ENCODE data around the gene ATG16L1.

The ATG16L1 gene

DNA sequence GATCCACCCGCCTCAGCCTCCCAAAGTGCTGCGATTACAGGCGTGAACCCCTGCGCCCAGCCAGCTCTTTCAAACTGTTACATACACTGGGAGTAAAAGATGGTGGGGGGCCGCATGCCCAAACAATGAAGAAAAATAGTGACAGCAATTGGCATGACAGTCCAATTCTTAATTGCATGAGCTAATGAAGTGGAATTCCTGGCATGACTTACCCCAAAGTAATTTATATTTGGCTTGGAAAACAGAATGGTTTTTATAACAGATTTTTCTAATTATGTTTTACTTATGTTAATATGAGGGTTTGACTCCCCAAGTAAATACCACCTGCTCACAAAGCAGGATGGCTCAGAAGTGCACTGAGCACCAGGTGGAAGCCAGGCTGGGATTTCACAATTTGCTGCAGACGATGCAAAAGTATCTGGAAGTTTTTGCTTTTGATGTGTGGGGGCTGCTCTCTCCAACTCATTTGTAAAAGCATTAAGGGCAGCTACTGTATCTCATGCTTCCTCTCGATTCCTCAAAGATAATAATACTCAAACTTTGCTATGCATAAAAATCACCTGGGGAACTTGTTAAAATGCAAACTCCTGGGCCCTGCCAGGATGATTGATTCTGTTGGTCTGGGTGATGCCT lies 24.0 kb upstream of the ATG16L1 start:
- no peak for DNase-seq (ENCODE audit: low read depth)

DNA sequence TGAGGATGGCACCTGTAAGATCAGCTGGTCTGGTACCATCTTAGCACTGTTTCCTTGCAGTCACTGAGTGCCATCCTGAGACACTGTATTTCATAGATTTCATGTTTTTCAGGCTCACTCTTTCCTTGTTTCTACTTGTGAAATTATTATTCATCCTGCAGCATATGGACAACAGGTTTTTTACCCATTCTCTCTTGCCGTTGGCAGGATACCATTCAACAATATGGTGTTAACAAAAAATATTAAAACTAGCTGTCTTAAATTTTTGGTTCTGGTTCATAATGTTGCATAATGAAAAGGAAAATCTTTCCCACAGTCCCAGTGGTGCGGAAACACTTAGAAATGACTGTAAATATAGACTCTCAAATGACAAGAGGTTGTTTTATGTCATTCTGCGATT lies 23.1 kb upstream of the ATG16L1 start:
- DNase-seq (ENCODE audit: low read depth), result no peak

DNA sequence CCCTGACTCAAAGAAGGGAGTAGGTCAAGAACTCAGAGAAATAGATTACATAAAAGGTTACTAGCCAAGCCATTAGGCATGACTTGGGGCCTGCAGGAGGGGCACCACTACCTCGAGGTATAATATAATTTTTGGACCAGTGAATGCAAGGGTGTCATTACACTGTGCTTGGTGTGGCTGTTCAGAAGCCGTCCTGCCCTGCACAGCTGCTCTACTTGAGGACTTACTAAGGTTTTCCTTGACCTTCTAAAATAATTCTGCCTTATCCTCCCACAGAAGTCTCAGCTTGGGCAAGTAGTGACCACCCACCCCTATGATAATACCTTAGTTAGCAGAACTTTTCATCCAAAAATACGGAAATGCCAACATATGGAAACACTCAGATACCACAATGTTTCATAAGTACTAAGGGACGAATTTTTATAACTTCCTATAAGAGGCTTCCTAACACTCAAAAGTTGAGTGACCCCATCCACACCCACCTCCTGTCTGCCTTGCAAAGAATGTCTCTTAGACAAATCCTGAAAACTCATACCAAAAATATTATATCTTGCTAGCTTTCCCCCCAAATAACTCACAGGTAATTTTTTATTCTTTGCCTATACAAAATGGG lies 17.7 kb upstream of the ATG16L1 start:
- DNase-seq (ENCODE audit: low read depth), result no peak

DNA sequence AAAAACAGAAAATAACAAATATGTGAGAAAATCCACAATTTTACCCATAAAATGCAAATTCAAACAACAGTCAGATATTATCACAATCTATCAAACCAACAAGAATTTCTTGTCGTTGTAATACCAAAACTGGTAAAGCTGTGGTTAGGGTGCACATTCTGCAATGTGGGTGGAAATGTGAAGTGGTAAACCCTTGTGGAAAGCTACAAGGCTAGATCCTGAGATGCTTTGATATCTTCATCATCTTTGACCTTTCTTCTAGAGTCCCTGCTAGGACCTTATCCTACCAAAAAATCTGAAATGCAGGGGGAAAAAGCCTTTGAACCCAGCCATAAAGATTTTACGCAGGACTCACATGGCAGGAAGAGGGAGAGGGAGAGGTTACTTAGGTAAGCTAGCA lies 17.2 kb upstream of the ATG16L1 start:
- no peak for DNase-seq (ENCODE audit: low read depth)

DNA sequence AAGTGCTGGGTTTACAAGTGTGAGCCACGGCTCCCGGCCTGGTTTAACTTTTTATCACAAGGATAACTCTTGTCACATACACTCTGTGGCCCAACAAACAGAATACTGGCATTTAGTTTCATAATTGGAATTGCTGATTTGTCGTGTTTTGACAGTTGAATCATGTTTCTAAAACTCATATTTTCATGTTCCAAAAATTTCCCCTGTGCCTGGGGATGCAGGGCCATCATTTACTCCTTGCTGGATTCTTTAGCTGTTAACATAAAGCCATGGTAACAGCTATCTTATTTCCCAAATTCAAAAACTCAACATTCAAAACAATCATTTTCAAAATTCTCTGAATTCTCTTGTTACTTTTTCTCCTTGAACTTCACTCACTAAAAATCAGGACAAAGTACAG lies 16.5 kb upstream of the ATG16L1 start:
- DNase-seq (ENCODE audit: low read depth), result no peak

DNA sequence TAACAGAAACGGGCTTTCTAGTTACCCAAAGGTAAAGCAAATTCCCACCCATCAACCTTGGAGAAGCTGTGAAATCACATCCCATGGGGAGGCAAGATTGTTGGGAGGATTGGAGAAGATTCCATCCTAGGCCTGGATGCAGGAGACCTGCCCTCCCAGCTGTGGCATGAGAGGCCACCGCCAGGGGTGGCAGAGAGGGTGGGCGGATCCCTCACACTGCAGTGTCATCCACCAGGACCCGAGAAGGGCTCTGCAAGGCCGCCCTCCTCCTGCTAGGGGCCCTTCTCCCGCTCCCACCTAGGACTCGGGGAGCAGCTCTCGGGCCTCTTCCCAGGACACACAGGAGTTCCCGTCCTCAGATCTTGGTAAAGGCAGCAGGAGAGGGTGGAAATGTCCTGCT lies 15.5 kb upstream of the ATG16L1 start:
- no peak for DNase-seq (ENCODE audit: low read depth)

DNA sequence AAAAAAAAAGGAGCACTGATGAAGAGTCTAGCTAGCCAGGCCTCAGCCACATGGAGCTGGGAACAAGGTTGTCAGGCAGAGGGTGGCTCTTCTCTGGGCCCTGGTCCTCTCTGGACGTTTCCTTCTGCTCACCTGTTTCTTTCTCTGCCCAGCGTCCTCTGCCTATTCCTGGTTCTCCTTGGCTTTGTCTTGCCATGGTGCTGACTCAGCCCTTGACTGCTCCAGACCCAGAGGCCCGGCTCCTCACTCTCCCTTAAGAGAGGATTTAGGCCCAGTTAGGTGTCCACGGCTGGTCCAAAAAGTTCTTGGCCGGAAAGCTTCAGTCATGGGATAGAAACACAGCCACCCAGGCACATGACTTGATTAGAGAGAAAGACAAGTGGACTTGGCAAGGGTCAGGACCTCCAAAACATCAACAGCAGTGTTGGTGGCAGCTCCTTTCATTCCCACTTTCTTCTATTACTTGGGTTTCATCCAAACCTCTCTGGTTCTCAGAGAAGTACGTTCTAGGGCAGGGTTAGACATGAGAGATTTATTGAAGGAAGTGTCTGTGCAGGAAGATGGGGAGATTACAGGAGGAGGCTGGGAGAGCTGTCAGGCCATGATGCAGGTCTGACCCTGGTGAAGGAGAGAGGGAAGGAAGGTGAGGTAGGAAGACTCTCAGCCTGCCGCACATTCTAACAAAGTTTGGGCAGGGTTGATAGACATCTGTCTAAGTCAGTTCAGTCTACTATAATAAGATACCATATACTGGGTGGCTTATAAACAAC lies 14.5 kb upstream of the ATG16L1 start:
- DNase-seq (ENCODE audit: low read depth), result no peak

DNA sequence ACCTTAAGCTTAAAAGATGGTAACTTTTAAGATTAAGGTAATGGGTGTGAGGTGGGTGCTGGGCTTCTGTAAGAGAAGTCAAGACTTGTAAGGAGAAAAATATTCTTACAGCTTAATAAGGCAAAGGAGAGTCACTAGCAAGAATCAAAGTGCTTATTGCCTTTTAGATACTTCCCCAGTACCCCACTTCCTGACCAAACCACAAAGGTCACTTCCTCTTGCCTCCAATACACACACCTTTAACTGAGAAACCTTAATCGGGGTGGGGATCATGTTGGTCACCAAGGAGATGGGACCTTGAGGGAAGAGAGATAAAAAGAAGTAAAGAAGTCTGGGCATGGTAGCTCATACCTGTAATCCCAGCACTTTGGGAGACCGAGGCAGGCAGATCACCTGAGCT lies 10.6 kb upstream of the ATG16L1 start:
- DNase-seq (ENCODE audit: low read depth), result no peak

DNA sequence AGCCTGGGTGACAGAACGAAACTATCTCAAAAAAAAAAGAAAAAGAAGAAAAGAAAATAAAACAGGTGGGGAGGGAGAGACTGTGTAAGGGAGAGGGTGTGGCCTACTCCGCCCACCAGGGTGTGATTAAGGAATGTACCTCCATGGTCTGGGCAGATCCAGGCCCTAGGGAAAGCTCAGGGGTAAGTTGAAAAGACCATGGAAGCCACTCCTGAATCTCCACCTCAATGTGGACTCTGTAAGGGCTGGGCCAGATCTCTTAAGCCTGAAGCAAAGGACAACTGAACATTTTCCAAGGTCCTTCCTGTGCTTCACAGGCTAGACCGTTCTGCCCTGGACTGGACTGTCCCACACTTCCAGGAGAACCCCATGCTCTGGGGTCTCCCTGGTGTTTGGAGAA lies 9.7 kb upstream of the ATG16L1 start:
- no peak for DNase-seq (ENCODE audit: low read depth)

DNA sequence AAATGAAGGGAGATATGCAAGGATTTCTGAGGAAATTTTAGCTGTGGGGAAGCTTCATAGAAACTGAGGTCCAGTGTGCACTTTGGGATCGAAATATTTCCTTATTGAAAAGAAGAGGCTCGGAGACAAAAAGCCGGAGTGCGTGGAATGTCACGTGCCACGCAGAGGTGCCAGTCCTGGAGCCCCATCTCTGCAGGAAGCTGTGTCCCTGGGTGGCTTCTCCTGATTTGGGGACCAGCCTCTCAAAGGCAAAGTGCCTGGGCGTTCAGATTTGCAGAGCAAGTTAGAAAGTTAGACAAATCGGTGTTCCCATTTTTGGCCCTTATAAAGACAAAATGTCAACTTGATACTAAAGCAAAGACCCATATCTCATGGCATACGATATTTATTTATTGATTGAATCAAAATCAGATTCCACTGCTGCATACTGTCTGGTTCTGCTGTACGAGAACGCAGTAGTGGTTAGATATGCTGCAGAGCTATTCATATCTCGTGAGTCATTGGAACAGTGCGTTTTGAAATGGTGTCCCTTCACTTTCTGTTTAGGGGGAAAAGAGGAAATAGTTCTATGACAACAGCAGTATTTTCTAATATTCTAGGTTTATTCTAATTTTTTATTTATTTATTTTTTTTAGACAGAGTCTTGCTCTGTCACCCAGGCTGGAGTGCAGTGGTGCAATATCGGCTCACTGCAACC lies 9.1 kb upstream of the ATG16L1 start:
- no peak for DNase-seq (ENCODE audit: low read depth)

DNA sequence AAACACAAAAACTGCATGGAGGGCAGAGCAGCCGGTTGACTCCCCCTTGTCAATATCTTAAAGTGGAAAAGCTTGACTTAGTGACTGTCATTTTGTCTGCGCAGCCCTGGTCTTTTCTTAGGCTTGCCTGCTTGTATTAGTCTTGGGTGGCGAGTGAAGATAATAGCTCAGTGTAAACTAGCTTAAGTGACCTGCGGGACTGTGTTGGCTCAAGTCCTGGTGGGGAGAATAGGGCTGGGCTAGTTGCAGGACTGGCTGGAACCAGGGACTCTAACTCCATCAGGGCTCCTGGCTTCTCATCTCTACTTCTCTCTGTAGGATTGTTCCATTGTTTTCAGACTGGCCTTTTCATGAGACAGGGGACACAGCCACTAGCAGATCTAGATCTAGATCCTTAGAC lies 8.1 kb upstream of the ATG16L1 start:
- DNase-seq (ENCODE audit: low read depth), result no peak

DNA sequence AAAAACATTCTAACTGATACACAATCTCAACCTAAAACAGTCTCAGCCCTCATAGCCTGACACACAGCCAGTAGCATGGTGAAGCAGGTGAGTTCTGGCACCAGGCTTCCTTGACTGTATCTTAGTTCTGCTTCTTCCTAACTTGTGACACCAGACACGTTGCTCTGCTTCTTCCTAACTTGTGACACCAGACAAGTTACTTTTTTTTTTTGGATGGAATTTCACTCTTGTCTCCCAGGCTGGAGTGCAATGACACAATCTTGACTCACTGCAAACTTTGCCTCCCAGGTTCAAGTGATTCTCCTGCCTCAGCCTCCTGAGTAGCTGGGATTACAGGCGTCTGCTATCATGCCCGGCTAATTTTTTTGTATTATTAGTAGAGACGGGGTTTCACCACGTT lies 6.7 kb upstream of the ATG16L1 start:
- DNase-seq (ENCODE audit: low read depth), result no peak

DNA sequence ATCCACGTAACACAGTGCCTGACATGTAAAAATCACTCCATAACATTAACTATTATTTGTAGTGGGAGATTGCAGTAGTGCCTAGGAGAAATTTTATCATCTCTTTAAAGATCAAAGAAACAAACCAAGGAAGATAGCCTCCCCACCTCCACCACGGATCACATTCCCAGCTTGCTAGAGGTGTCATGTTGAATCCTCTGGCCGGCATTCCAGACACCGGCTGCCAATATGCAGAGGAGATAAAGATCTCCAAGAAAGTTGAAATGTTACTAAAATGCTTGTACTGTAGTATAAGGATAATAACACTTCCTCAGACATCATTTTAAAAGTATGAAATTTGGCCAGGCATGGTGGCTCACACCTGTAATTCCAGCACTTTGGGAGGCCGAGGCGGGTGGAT lies 6.1 kb upstream of the ATG16L1 start:
- DNase-seq (ENCODE audit: low read depth), result no peak

DNA sequence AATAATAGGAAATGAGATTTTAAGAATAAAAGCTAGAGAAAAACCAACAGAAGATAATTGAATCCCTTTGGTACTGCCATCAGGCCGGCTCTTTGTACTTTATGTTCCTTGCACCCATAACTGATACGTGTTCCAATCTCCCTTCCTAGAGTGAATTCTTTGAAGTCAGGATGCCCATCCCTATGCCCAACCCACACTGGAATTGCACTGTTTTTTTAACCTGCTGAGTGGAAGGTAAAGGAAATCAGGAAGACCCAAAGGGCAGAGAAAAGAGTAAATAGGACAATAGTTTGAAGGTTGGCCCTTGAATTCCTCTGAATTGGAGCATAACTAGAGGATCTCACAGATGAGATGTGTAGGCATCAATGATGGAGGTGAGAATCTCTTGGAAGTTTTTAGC lies 4.4 kb upstream of the ATG16L1 start:
- DNase-seq (ENCODE audit: low read depth), result no peak

DNA sequence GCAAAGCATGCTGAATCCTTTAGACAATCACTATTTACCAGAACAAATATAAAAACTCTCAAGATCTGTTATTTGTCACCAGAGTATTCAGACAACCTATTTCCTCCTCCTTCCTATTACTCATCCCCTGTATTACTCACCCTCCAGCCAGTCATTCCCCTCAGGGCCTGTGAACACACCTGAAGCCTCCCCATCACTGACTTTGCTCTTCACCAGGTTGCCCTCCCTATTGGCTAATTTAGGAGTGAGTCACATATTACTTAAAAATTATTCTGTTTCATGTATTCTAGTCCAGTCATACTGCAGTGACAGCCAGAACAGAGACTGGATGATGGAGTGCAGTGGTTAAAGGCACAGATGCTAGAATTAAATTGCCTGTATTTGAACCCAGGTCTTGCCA lies 3.7 kb upstream of the ATG16L1 start:
- peak; percentile 58 for DNase-seq (ENCODE audit: low read depth)

DNA sequence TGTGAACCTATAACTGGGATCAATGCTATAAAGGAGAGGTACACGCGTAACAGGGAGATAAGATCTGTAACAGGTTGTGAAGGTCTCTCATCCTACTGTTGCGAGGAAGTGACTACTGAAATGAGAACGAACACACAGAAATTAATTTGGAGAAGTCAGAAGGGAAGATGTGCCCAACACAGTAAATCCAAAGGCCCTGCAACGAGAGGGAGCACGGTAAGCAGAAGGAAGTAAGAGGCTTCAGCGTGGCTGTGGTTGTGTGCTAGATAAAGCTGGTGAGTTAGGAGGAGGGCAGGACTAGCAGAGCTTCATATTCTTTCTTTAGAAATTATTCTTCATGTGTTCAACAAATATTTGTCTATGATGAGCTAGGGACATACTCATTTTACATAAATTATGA lies 2.5 kb upstream of the ATG16L1 start:
- DNase-seq (ENCODE audit: low read depth), result no peak

DNA sequence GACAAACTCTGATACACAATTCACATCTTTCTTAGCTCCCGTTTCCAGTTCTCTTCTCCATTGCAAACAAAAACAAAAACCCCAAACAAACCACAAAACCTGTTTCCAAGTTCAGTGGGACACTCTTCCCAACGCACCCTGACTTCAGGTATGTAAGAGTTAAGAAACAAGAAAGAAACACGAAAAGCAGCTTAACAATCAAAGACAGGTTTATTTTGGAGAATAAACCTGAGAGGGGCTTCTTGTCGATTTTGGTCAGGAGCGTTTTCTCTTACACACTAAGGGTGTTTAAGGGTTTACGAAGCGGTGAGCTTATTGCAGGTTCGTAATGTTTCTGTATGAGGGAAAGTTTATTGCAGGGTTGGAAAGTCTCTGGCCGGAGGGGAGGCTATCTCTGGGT lies 905 bp upstream of the ATG16L1 start:
- DNase-seq (ENCODE audit: low read depth), result no peak

DNA sequence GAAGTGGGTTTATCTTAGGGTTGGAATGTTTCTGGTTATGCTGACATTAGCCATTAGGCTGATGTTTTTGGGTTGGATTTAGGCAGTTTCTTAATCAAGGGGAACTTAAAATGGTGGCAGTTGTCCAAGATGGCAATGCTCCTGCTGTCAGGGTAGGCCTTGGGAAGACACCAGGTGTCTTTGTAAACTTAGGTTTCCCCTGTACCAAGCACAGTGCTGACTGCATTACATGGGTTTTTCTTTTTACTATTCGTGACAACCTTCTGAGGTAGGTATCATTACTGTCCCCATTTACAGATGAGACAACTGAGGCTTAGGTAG lies 528 bp upstream of the ATG16L1 start:
- DNase-seq (ENCODE audit: low read depth), result no peak

DNA sequence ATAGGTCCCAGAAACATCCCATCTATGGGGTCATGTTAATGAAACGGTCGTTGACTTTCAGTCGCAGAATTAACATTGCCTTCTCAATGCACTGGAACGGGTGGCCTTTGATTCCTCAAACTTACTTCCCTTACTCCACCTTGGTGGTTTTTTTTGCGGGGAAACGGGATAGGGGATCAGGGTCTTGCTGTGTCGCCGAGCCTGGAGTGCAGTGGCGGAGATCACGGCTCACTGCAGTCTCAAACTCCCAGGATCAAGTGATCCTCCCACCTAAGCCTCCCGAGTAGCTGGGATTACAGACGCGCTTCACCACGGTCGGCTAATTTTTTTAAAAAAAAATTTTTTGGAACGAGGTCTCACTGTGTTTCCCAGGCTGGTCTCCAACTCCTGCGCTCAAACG lies 754 bp downstream of the ATG16L1 start:
- DNase-seq (ENCODE audit: low read depth), result peak; percentile 4

DNA sequence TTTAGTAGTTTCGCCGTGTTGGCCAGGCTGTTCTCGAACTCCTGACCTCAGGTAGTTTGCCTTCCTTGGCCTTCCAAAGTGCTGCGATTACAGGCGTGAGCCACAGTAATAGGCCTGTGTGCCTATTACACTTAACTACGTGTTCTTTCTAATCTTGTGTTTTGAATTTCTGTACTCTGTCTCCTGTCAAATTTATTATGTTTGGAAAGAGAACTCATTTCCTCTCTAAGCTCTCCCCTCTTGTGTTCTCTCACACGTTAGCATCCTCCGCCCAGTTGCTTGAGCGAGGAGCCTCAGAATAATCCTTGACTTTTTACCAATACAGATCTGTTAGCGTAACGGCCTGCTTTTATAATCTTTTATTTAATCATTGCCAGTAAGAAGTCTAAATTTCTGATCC lies 3.7 kb downstream of the ATG16L1 start:
- DNase-seq (ENCODE audit: low read depth), result no peak

DNA sequence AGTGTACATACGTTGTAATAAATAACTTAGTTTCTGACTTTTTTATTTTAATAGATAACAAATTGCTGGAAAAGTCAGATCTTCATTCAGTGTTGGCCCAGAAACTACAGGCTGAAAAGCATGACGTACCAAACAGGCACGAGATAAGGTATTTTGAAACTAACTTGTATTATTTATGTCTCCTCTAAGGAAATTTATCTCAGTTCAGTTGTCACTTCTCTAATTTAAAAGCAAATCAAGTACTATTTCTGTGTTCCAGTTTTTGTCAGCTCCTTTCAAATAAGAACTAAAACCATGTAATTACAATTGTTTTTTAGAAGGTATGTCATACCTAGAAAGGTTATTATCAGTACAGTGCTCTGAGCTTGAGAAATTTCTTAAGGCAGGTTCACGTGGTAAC lies 4.6 kb downstream of the ATG16L1 start:
- DNase-seq (ENCODE audit: low read depth), result no peak

DNA sequence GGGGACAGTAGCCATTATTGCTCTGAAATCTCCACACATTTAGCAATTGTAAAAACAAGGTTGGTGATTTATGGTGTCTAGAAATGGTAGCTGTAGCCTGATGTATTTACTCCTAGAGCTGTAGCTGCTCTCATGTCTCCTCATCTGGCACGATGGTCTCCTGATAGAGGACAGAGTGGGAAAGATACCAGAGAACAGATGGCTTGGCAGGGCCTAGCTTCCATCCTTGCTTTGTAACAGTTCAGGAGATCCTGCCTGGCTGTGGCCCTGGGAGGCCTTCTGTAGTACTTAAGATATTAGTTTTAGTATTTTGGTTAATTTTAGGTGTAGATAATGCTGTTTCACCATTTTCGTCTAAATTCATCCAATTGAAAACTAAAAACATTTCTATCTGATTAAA lies 6.7 kb downstream of the ATG16L1 start:
- no peak for DNase-seq (ENCODE audit: low read depth)

DNA sequence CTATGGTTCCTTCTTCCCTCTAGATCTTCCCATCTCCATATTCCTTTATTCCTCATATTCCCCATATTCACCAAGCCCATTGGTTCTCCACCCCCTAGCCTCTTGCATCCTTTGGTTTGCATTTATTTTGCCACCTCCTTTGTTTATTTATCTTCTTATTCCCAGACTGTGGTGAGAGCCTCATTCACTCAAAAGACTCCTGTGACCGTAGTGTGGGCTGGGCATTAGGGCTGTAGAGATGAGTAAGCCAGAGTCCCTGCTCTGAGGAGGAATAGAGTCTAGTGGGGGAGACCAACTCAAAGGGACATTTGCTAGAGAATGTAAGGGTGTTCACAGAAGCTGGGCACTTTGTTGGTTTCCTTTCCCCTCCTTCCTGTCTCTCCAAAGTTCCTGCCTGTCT lies 8.3 kb downstream of the ATG16L1 start:
- DNase-seq (ENCODE audit: low read depth), result no peak
